HG03280 (cell line): ENCODE results near the gene XRCC6.
A peak's percentile ranks its signal among the peaks of the same experiment; 100 is the strongest.
"Not testable (repeated sequence)": the region's sequence is repeated elsewhere in the genome, so short reads cannot be mapped to it uniquely, and the experiment has no call there.

Source experiments
- ATAC-seq: cut with Tn5 transposase; IDR thresholded peaks from one replicate; pipeline ENCODE4 v1.9.1; 2021; ENCODE audit warnings: mild to moderate bottlenecking, moderate library complexity; ENCODE audit not compliant: unreplicated experiment

Gene XRCC6

DNA sequence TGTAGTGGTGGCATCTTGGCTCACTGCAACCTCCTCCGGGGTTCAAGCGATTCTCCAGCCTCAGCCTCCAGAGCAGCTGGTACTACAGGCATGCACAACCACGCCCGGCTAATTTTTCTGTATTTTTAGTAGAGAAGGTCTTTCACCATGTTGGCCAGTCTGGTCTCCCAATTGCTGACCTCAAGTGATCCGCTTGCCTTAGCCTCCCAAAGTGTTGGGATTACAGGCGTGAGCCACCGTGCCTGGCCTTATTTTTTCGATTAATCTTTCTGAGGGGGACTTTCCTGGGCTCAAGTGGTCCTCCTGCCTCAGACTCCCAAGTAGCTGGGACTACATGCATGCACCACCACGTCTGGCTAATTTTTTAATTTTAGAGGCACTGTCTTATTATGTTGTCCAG lies 62.0 kb downstream of the XRCC6 start:
- no peak for ATAC-seq

GRCh38 chr22:41683616-41684015 lies 62.5 kb downstream of the XRCC6 start:
- no peak for ATAC-seq

DNA sequence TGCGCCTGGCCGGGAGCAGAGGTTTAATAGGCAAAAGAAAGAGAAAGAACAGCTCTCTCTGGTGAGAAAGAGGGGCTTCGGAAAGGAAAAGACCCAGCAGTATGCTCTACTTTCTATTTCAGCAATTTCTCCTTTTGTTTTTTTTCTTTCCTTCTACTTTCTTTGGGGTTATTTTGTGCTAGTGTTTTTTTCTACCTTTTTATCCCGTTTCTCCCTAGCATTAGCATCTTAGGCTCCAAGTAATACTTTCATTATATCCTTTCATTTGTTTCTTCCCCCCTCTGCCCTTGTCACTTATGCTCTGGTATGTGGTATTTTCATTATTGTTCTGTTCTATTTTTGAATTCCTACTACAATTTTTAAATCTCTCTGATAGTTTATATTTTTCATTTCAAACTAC lies 63.1 kb downstream of the XRCC6 start:
- ATAC-seq = no peak

- not testable (repeated sequence) for ATAC-seq
Observed at GRCh38 chr22:41686890-41687289, 65.8 kb downstream of the XRCC6 start.

DNA sequence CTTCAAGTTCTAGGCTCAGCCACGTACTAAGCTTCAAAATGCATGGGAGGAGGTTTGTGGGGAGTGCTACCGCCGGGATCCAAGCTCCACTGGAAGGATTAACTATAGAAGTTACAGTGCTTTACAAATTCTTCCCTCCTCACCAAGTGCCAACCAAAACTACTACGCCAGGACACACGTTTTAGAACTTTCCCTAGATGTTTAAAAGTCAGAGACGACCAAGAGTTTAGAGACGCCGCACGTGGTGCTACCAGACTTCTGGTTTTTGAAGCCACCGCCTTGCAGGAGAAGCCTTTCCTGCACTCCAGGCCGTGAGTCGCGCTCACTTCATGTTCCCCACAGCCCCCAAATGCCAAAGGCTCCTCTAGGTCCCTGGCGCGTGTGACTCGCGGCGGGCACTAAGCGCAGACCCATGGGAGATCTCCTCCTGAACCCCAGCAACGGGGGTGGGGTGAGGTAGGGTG lies 66.8 kb downstream of the XRCC6 start:
- no peak for ATAC-seq

GRCh38 chr22:41688365-41689211 lies 67.5 kb downstream of the XRCC6 start, which contains the start of gene SNU13:
Gene SNU13, minus strand, starts transcription at chr22:41688867. Its CDS starts 71 bp downstream, at chr22:41688796.
- peak; percentile 93 for ATAC-seq

GRCh38 chr22:41690476-41690875 lies 69.4 kb downstream of the XRCC6 start:
- ATAC-seq = no peak

- no peak for ATAC-seq
Observed at GRCh38 chr22:41695211-41695610, 74.1 kb downstream of the XRCC6 start.

DNA sequence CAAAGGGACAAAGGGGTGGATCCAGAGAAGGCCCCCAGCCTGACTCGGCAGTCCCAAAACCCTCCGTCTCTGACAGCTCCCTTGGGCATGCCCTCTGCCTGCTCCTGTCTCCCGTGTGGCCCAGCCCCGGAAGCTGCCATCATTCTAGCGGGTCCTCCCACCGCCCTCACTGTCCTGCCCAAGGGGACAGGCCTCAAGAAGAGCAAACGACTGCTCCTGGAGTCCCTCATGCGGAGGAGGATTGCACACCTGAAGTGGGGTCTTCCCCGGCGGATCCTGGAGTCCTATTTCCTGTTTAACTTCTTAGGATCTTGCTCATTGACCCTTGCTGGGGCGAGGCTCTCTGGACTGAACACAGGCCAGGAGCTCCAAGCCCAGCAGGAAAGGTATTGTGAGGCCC lies 75.6 kb downstream of the XRCC6 start:
- ATAC-seq = no peak

- no peak for ATAC-seq
Observed at GRCh38 chr22:41697126-41697775, 76.2 kb downstream of the XRCC6 start.

DNA sequence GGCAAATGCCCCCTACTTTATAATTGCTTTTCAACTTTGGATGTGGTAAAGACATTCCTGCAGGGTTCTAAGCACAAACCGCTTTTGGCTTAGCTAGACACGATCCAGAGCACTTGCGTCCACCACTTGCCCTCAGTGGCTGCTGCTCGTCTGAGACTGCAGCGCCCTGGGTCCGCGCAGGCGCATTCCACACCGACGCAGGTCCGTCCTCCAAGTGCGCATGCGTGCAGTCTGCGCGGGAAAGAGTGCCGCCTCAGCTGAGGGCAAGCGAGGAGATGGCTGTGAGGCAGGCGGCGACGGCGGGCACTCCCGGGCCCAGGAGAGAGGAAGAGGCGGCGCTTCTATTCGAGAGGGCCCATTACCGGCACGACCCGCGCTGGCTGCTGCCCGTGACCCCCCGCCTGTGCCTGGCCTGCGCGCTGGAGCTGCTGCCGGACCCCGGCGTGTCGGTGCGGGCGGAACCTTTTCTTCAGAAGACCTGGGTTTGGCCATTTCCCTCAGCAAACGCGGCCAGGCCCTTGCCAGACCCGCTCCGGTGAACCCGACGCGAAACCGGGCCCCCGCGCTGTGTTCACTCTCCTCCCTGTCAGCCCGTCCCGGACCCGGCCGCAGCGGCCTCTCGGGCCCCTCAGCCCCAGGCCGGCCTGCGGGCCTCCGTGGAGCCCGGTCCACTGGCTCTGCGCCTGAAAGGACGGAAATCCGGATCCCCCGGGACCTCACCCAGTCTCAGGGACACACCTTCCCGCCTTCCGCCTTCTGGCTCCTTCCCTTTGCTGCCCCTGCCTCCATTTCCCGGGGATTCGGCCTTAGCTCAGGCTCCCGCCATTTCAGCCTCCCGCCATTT lies 78.4 kb downstream of the XRCC6 start, which contains the start of gene MEI1:
TSS of gene MEI1 (plus strand) at position 240 of the 844 bp plus-strand sequence. CDS start at position 276, 36 bp downstream.
- no peak for ATAC-seq

- no peak for ATAC-seq
Observed at GRCh38 chr22:41700108-41700364, 78.9 kb downstream of the XRCC6 start.

- no peak for ATAC-seq
Observed at GRCh38 chr22:41702763-41703162, 81.7 kb downstream of the XRCC6 start.

DNA sequence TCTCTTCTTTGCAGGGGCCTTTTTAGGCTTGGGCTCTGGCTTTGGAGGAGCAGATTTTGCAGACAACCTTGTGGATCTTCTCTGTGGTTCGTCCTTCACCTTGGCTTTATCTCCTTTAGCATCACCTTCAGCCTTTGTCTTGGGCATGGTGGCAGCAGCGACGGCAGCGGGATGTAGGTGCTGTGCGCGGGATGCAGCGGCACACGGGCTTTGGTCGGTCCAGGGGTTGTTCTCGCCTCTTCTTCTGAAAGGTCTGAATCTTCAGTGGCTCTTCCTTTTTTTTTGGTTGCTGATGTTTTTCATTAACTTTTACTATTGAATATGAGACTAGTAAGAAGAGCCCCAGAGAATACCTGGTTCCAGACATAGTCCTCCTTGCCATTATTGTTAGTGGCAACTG lies 88.2 kb downstream of the XRCC6 start:
- no peak for ATAC-seq

- no peak for ATAC-seq
Observed at GRCh38 chr22:41713004-41713403, 91.9 kb downstream of the XRCC6 start.
